Brain microvascular endothelial cell (primary cell): Measurements from ENCODE around the gene SFRP5.

Experiments used
- DNase-seq: peaks from one replicate; pipeline ENCODE4 v3.0.0-alpha.2; 2020
- H3K27ac ChIP-seq: fragments of 250-450 bp; sonication (Bioruptor Pico); 2 replicates; pipeline ENCODE4 v1.5.1; 2020; ENCODE audit warnings: mild to moderate bottlenecking, moderate library complexity
- H3K27me3 ChIP-seq: fragments of 250-450 bp; sonication (Bioruptor Pico); replicated peaks from 2 replicates; pipeline ENCODE4 v1.5.1; 2020; ENCODE audit warnings: mild to moderate bottlenecking
- H3K36me3 ChIP-seq: fragments of 250-450 bp; sonication (Bioruptor Pico); replicated peaks from 2 replicates; pipeline ENCODE4 v1.5.1; 2020; ENCODE audit warnings: mild to moderate bottlenecking
- H3K4me3 ChIP-seq: 2 replicates; pipeline ENCODE4 v1.5.1; 2011; ENCODE audit warnings: low read depth, mild to moderate bottlenecking, control low read depth, low read length, moderate library complexity
- CTCF ChIP-seq: IDR thresholded peaks from 2 replicates; pipeline ENCODE4 v1.5.1; 2011; ENCODE audit warnings: low read depth, mild to moderate bottlenecking, moderate library complexity, low read length, control low read depth, inconsistent platforms; ENCODE audit errors: missing control alignments
- in situ Hi-C: cut with HindIII; loops from 2 replicates; pipeline ENCODE4 v1.10.0; 2017; ENCODE audit warnings: low sequenced_read_pairs, low pct_ligation_motif_present

Gene SFRP5

GRCh38 chr10:97744405-97745035, 27.3 kb downstream of the SFRP5 start:
- in situ Hi-C loops, result no loop called here
- H3K27ac ChIP-seq, result no peak overlapping the region
- DNase-seq, result no peak
- no peaks in the 10 kb centered on the region for H3K27me3 ChIP-seq
- H3K36me3 ChIP-seq, result peaks cover 50% of the 10 kb centered on the region
- TF ChIP-seq CTCF, result no peak
- no peak overlapping the region for H3K4me3 ChIP-seq

DNA sequence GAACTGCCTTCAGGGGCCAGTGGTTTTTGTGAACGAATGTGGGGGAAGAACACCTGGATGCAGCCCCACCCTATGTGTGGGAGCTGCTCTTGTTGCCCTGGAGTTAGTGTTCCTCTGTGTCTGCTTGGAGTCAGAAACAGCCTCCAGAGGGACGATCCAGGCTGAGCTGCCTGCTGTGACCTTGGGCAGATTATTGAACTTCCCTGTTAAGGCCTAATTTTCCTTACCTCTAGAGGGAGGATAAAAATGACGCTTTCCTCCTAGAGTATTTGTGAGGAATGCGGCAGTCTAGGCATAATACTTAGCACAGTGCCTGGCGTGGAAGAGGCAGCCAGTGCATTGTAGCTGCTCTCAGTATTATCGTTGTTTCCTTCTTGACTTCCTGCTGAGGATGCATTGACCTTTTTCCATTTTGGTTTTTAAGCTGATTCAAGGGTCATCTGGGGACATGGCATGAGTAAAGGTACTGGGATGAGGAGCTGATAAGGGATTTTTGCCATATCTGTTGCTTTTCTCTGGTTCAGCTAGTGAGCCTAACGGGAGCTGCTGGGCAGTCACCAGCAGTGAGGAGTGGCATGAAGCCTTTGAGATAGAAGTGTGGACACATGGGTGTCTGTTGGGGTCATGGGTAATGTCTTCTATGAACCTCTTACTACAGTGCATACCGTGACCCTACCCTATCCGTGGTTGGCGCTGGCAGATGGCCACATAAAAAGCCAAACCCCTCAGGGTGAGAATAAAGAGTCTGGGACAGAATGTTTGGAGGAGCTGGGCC, 28.4 kb downstream of the SFRP5 start:
- DNase-seq, result no peak
- H3K27me3 ChIP-seq, result no peaks in the 10 kb centered on the region
- no peak overlapping the region for H3K27ac ChIP-seq
- in situ Hi-C loops, result no loop called here
- peaks cover 44% of the 10 kb centered on the region for H3K36me3 ChIP-seq
- TF ChIP-seq CTCF, result no peak
- no peak overlapping the region for H3K4me3 ChIP-seq

- Histone ChIP-seq H3K27ac (no peak overlapping the region), H3K36me3 (peaks cover 30% of the 10 kb centered on the region), H3K27me3 (no peaks in the 10 kb centered on the region), H3K4me3 (no peak overlapping the region)
- TF ChIP-seq CTCF, result no peak
- in situ Hi-C loops, result no loop called here
- DNase-seq, result no peak
These were observed 31.2 kb downstream of the SFRP5 start for GRCh38 chr10:97740613-97741012.

- Histone ChIP-seq H3K4me3 (no peak overlapping the region), H3K27ac (no peak overlapping the region), H3K27me3 (no peaks in the 10 kb centered on the region), H3K36me3 (peaks cover 17% of the 10 kb centered on the region)
- DNase-seq, result no peak
- no peak for TF ChIP-seq CTCF
- in situ Hi-C loops, result no loop called here
These were observed 33.2 kb downstream of the SFRP5 start for GRCh38 chr10:97738616-97739015.

GRCh38 chr10:97737770-97738265, 34.0 kb downstream of the SFRP5 start:
- in situ Hi-C loops, result no loop called here
- peaks cover 9% of the 10 kb centered on the region for H3K36me3 ChIP-seq
- no peak for DNase-seq
- H3K27ac ChIP-seq, result peak overlapping the region; percentile 63
- peak overlapping the region; percentile 98 for H3K4me3 ChIP-seq
- no peak for TF ChIP-seq CTCF
- no peaks in the 10 kb centered on the region for H3K27me3 ChIP-seq
